GM04503 (cell line): ENCODE results near the gene DOCK3.

Source experiments
- DNase-seq: peaks from one replicate; pipeline ENCODE4 v3.0.0-alpha.2; 2012; ENCODE audit warnings: low read depth

DOCK3 gene

DNA sequence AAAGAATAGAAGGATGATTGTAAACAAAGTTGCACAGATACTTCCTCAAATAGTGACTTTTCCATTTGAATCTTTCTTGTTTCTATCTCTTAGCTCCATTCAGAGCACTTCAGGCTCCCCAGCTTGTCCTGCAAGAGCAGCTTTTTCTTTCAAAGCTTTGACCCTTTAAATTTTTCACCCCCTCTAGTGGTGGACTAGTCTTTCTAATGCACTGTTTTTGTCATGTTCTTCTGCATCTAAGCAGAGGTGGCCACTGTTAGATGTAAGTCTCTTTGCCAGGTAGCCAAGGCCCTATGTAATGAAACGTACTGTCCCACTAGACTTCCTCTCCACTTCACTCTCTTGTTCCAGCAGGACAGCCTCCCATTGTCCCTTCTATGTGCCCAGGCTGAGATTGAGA is 636.3 kb downstream of the DOCK3 start:
- no peak for DNase-seq

DNA sequence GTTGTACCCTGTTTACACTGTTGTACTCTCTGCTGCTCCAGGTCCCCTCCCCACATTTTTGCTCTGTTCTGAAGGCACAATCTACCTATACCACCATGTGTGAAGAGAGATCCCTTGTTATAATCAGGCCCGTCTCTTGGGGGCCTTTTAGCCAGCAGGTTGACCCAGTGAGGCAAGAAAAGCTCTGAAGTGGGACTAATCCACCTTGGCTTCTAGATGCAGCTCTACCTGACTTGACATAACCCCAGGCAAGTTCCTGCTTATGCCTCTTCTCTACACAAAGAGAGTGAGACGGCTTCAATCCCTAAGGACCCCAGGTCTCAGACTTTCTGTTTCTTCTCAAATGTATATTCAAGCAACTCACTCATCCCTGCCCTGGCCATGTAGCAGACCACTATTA is 653.5 kb downstream of the DOCK3 start:
- no peak for DNase-seq

DNA sequence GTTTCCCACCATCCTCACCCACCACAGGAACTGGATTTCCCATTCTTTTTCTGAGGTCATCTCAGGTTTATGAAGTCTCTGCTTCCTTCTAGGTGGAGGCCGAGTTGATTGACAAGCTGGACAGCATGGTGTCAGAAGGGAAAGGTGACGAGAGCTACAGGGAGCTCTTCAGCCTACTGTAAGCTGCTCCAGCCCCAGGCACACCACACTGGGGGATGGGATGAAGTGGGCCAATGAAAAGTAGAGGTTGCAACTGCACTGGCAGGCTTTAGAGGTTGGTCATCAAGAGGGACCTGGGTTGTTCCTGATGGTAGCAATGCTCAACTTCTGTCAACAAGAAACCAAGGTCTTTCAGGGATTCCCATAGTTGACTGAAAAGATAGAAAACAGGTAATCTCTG is 655.3 kb downstream of the DOCK3 start:
- no peak for DNase-seq

DNA sequence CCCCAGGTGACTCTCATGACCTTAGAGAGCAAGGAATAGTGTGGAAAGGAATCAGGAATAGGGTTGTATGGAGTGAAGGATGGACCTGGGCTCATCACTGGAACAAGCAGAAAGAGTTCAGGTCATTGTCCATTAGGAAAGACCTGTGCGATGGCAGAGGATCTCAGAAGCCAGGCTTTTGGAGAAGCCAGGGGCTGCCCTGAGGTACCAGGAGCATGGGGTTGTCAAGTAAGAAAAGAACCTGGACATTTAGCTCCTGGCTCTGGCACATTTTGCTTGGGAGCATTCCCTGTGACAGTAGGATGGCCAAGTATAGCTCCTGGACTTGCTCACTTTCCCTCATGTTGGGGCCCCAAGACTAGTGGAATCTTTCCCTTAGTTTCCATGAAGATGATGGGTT is 657.4 kb downstream of the DOCK3 start:
- no peak for DNase-seq

DNA sequence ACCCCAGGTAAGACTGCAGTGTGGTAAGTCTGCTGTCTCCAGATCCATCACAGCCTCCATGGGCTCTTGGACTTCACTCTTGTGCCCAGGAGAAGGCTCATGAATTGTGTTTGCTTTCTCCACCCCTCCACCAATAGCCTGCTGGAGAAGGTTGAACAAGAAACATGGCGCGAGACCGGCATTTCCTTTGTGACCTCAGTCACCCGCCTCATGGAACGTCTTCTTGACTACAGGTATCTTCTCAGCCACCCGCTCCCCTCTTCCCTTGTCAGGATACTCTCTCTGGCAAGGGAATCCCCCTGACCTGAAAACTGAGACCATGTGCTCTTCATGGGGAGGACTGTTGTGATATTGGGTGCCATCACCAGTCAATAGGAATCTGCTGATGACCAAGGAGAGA is 658.3 kb downstream of the DOCK3 start:
- no peak for DNase-seq

DNA sequence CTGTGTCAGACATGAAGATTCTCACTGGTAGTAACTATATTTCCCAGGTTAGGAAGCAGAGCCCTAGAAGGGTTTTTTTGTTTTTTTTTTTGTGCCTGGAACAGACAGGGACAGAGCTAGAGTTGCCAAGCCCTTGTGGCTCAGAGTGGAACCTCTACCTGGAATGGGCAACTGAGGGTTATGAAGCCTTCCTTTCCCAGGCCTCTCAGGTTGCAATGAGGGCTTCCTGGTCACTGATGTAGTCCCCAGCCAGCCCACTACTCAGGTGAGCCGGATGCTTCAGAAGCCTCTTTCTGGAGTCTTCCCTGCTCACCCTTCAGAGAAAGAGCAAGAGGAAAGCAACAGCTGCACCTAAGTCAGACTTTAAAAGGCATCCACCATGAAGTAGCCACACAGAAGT is 661.5 kb downstream of the DOCK3 start:
- no peak for DNase-seq

DNA sequence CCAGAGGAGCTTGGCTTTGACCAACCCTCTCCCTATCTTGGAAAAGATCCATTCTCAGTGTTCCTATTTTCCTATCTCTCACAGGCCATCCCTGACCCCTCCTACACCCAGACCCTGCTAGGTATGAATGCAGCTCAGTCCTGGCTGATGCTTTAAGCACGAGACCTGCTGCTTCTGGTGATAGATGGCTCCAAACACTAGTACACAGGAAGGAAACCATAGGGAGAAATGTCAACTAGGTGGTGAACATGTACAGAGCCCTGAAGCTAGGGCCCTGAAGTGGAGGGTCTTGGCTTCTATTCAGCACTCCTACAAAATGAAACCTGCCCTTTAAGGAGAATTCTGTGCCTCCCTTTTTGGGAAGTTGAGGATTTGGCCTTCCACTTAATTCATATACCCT is 662.9 kb downstream of the DOCK3 start:
- no peak for DNase-seq

DNA sequence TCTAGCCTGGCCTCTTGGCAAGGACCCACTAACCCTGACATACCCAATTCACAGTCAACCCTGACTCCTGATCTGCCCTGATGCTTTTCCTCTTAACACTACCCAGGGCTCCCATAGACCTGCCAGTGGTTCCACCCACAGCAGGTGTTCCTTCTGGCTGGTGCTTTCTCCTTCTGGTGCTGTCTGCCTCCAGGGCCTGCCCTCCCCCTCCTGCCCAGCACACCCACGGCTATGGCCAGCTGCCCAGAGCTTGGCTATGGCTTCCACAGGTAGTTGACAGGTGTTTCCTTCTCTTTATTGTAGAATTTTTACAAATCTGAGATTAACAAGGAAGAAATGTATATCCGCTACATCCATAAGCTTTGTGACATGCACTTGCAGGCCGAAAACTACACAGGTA is 663.9 kb downstream of the DOCK3 start:
- DNase-seq: no peak

DNA sequence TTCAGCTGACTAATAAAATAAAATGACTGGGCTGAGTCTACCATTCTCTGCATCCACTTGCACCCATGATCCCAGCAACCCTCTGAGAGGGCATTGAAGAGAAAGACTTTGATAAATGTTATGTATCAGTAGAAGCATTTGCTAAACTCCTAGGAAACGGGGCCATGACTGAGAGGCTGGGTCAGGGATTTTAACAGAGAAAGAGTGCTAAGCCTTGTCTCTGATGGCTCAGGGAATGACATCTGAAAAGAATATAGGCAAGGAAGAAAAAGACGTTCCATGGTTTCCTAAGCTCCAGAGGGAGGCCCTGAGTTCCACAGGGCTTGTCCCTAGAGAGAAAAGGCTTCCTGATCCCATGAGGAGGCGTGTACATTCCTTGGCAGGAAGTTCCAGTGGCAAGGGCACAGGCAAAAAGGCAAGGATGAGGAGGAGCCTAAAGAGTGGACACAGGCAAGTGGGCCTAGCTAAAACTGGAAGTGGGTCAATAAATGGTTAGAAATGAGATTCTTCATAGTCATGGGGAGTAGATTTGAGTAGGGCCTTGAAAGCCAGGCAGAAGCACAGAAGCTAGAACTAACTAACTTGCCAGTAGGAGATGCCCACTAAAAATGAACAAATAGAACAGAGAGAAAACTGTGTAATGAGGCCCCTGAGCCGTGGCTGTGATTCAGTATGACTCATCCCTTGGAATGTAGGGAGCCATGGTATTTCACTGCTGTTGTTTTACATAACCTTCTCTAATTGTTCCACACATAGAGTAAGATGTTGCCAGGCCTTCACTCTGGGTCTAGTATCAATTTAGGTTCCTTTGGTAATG is 665.5 kb downstream of the DOCK3 start:
- peak; percentile 94 for DNase-seq

DNA sequence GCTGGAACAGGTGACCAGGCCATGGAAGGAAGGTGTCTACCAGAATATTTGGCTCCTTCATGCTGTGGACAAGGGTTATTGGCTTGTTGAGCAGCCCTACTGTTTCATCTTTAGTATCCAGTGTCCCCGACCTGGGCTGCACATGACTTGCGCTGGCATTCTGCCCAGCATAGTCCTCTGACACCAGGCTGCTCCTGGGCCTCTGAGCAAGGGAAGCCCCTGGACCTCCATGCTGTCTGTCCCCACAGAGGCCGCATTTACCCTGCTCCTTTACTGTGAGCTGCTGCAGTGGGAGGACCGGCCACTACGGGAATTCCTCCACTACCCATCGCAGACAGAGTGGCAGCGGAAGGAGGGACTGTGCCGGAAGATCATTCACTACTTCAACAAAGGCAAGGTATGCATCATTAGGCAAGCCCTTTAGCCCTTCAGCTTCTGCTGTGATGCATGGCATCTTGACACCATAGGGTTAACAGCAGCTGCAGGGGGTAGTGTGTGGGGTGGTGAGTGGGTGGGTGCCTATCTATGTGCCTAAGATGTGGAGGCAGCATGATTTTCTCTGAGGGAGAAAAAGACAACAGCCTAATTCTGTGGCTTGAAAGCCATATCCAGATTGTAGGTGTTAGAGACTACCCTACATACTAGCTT is 666.4 kb downstream of the DOCK3 start:
- no peak for DNase-seq

DNA sequence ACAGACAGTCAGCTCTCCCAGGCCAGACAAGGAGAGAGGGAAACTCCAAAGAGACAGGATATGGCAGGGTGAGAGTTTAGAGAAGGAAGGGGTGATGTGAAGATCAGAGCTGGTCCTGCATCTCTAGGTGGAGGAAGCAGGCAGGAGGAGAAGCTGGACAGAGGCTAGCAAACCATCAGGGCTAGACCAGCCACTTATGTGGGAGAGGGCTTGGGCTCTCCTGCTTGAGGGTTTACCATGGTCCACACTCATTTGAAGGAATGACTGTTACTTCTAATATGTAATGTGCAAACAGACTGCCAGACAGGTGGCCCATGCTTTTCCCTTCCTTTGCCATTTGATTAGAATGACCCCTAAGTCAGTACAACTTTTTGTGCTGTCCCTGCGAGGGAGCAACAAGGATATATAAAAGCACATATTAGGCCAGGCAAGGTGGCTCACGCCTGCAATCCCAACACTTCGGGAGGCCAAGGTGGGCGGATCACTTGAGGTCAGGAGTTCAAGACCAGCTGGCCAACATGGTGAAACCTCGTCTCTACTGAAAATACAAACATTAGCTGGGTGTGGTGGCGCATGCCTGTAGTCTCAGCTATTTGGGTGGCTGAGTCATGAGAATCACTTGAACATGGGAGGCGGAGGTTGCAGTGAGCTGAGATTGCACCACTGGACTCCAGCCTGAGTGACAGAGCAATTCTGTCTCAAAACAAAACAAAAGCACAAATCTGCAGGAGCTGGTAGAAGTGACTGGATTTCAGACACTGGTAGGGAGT is 669.4 kb downstream of the DOCK3 start:
- peak; percentile 71 for DNase-seq

DNA sequence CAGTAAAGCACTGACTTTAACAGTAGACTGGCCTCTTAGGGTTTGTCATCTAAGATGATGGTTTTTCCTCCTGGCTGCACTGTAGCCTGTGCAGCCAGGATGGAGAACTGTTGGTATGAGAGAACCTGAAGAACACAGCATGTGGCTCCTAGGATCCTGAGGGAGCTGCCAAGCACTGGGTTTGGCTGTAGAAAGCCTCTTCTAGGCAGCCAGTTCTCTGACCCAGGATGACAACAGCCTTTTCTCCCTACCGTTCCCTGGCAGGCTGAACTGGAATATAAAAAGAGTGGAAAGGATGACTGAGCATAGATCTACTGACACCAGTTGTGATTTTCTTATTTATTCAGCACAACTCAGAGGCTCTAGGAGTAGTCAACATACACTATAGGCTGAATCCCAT is 676.0 kb downstream of the DOCK3 start:
- DNase-seq: no peak

DNA sequence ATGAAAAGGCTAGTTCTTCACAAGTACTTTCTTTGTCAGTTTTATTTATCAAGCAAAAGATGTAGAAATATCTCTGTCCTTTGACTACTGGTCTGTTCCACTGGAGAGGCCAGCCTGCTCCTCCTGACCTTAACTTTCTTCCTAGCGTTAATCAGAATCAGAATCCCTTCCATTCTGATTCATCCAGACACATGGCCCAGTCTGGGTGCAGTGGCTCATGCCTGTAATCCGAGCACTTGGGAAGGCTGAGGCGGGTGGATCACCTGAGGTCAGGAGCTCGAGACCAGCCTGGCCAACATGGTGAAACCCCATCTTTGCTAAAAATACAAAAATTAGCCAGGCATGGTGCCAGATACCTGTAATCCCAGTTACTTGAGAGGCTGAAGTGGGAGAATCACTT is 678.4 kb downstream of the DOCK3 start:
- DNase-seq: no peak

DNA sequence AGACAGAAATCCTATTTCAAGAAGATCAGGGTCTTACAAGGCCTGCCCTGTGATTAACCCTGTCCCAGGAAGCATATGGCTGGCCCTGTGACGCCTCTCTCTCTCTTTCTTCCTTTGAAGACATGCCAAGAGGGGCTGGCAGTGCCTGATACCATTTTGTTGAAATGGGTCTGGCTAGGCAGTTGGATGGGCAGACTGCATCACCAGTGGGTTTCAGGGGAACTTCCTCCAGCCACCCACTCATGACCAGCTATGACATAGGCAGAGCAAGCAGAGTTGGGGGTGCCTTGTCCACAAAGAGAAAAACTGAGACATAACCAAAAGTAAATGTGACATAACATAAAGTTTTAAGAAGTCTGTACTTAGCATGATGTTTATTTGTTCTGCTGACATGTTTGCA is 679.0 kb downstream of the DOCK3 start:
- DNase-seq: no peak

DNA sequence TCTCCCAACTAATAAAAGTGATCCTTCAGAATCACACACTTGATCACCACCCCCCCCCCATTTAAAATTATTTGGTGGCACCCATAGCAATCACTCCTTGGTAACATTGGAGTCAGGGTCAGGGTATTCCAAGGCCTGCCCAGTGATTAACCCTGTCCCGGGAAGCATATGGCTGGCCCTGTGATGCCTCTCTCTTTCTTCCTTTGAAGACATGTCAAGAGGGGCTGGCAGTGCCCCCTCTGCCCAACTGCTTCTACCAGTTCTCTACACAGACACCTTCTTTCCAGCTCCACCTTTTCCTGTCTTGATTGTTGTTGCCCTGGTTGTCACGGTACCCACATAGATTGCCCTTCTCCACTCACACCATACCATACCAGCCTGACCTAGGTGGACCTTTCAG is 679.4 kb downstream of the DOCK3 start:
- DNase-seq: no peak

DNA sequence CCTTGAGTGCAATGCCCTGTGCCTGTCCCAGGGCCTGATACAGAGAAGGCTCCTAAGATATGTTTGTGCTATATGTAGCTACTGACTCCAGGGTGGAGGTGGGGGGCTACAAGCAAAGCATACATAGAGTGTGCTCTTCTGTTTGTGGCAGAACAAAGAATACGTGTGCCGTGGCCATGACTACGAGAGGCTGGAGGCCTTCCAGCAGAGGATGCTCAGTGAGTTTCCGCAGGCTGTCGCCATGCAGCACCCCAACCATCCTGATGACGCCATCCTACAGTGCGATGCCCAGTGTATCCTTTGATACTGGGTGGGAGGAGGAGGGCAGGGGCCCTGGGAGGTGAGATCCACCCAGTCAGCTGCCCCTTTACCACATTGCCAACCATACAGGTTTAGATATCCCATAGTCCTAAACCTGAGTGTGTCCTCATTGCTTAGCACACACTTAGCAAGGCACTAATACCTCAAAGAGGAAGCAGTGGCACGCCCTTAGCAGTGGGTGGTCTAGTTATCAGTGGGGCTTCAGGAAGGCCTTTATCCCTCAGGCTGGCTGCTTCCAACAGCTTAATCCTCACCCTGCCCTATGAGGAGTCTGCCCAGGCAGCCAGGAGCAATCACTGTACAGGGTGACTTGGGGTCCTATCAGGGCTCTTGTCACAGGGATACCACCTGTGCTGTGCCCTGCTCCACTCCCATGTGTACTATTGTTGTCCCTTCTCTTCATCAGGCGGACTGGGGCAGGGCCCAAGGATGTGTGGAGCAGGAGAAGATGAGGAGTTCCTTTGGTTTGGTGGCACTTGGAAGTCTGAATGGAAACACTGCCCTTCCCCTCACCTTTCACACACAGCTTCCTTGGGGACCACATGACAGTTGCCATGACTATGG is 680.2 kb downstream of the DOCK3 start:
- no peak for DNase-seq

DNA sequence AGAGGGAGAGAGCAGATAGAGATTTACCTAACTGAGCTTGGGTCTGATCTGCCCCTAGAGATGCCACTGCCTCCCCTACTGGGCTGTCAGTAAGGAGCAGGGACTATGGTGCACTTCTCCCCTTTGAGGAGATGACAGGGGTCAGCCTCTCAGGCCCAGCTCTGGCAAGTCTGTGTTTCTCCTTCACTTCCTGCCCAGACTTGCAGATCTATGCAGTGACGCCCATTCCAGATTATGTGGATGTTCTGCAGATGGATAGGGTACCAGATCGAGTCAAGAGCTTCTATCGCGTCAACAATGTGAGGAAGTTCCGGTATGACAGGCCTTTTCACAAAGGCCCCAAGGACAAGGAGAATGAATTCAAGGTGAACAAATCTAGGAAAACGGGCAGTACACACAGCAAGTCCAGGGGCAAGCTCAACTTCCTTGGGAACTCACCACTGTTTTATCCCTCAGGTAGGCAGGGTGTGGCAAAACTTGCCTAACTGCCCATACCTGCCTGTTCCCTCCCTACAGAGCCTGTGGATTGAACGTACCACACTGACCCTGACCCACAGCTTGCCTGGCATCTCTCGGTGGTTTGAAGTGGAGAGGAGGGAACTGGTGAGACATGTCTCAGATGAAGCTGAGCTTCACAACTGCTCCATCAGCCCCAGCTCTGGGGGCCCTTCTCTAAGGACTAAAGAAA is 681.3 kb downstream of the DOCK3 start:
- no peak for DNase-seq

DNA sequence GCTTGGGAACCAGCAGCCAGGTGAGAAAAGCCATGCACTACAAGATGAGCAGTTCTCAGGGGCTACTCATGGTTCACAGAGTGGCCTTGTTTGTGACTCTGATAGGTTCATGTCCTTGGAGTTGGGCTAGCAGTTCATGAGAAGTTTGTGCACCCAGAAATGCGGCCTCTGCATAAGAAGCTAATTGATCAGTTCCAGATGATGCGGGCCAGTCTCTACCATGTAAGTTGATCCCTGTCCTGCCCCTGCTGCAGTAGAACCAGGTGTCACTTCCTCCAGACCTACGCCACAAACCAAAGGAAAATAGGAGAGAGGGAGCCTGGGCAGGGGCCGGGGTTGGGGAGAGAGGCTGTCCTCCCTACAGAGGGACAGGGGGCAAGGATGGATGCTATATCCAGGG is 683.1 kb downstream of the DOCK3 start:
- no peak for DNase-seq

DNA sequence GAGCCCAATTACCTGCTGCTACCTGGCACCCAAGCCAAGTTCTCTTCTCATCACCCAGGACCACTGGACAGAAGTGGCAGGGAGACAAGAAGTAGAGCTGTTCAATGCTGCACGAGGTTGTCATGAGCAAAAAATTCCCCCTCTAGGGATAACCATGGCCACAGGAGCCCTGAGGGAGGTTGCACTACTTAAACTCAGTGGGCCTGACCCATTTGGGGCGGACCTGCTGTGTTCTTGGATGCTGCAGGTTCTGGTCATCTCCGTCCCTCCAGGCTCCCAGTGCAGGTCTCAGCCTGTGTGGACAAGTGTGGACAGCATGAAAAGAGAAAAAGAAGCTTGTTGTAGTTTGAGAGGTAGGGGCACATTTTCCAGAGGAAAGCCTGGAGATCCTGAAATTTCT is 684.3 kb downstream of the DOCK3 start:
- DNase-seq: no peak

DNA sequence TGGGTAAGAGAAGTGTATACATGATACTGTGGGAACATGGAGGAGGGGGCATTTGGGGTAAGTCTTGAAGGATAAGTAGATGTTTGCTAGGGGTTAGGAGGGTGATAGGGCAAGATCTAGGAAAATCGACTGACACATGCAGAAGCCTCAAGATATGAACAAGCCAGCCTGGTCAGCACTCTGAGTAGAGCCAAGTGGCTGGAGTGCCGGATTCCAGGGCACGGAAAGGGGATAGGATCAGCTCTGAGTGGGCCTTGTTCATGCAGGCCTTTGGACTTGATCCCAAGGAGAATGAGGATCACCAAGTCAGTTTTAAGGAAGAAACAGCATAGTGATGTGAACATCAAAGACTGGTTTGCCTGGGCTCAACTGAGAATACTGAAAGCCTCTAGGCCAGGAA is 686.1 kb downstream of the DOCK3 start:
- no peak for DNase-seq

DNA sequence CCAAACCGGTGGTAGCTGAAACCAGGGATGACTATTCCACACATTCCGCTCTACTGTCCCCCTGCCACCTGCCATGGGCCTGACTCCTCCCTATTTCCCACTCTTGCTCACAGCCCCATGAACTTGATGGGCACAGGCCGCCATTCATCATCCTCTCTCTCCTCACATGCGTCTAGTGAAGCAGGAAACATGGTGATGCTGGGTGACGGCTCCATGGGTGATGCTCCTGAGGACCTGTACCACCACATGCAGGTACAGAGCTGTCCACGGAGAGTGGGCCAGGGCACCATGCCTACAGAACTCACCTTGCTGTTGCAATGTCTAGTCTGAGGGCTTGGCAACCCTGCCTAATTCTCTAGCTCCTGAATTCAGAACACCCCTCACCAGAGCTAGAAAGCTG is 687.0 kb downstream of the DOCK3 start:
- DNase-seq: no peak

DNA sequence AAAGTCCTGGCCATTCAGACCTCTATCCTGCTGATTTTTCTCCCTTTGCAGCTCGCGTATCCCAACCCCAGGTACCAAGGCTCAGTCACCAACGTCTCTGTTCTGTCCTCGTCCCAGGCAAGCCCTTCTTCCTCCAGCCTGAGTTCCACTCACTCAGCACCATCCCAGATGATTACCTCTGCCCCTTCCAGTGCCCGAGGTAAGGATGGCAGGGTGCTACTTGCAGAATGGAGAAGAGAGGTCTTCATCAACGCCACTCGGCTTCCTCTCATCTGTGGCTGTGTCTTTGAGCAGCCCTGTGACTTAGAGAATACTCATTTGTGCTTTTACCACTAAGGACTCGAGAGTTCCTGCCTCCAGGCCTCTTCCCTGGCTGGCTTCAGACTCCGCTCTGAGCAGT is 687.7 kb downstream of the DOCK3 start:
- DNase-seq: no peak
